ENCODE measurements around the gene ANLN. TPM values are rescaled to one million over a fixed set of nuclear protein-coding genes. Genes with fewer than 3 reads are reported as not detected.

The ANLN gene
- total RNA-seq, 3 donors from 2014 or later (not counting 1 experiment from before 2014, with no cell fraction given), result 1.7 to 2.9 (median 2.0) TPM

DNA sequence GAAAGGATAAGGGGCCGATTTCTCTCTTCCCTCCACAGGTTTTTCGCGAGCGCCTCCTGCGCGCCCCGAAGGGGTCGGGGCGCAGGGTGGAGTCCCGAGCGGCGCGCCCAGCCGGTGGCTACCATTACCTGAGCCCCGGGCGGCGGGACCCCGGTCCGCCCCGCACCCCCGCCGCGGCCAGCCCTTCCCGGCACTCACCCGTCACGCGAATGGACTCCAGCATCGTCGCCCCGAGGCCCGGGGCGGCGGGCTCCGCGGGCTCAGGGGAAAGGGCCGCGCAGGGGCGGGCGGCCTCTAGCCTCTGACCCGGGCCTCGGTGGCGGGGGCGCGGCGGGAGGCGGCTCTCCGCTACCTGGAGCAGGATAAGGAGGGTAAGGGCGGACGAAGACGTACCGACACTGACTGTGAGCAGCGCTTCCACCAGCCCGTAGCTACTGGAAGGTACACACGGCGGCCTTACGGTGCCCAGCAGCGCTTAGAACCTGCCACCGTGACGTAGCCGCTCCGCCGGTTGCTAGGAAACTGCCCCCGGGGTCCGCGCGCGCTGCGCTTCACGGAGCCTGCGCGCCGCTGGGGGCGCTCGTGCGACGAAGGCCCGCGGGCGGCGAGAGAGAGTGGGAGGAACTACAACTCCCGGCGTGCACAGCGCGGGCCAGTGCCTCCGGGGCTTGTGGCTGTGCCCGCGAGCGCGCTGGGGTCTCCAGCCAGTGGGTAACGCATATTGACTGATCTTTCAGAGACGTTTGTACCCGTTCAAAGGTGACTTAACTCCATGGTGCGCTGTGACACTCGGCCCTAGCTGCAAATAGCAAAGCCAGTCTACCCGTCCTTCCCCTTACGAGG lies 22.7 kb upstream of the ANLN start:
- Mint-ChIP-seq H3K36me3 (no peaks in the 10 kb centered on the region), H3K27me3 (ENCODE audit: low read depth in 2 of 2) (peaks cover 14 to 17% of the 10 kb centered on the region in 2 donors), H3K4me3 (peak overlapping the region; percentile 91), H3K27ac (peak overlapping the region in 1 of 2 donors; percentile 78), H3K4me1 (no peaks in the 10 kb centered on the region), H3K9me3 (no peaks in the 10 kb centered on the region)
- ATAC-seq (peak; percentile 97 to 99 (median 97)), DNase-seq (peak; percentile 90 to 97)
- H3K4me3 ChIP-seq (ENCODE audit: low read length), result peak overlapping the region; percentile 69
- H3K4me1 ChIP-seq (ENCODE audit: control insufficient read depth, insufficient read depth, low read length), result peaks cover 6% of the 10 kb centered on the region
- intact Hi-C loops (cut with micrococcal nuclease), result loop anchor here (1.0 kb wide), 1 partner anchor 22 kb away; the partner anchor contains the start of gene ANLN
- under 1% methylated on average over 96 of the region's 96 CpGs for WGBS (ENCODE audit: insufficient coverage)
- H3K9me3 ChIP-seq (ENCODE audit: control insufficient read depth, insufficient read depth, low read length), result no peaks in the 10 kb centered on the region
- no peak overlapping the region for H3K27ac ChIP-seq (ENCODE audit: low read length)
- TF ChIP-seq, protein P1, sequence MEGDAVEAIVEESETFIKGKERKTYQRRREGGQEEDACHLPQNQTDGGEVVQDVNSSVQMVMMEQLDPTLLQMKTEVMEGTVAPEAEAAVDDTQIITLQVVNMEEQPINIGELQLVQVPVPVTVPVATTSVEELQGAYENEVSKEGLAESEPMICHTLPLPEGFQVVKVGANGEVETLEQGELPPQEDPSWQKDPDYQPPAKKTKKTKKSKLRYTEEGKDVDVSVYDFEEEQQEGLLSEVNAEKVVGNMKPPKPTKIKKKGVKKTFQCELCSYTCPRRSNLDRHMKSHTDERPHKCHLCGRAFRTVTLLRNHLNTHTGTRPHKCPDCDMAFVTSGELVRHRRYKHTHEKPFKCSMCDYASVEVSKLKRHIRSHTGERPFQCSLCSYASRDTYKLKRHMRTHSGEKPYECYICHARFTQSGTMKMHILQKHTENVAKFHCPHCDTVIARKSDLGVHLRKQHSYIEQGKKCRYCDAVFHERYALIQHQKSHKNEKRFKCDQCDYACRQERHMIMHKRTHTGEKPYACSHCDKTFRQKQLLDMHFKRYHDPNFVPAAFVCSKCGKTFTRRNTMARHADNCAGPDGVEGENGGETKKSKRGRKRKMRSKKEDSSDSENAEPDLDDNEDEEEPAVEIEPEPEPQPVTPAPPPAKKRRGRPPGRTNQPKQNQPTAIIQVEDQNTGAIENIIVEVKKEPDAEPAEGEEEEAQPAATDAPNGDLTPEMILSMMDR (IDR thresholded peaks at IDR 0.05), result peak; percentile 85
- peaks cover 4% of the 10 kb centered on the region for H3K27me3 ChIP-seq (ENCODE audit: control insufficient read depth, insufficient read depth, low read length)
- no peaks in the 10 kb centered on the region for H3K36me3 ChIP-seq (ENCODE audit: control insufficient read depth, insufficient read depth, low read length)

DNA sequence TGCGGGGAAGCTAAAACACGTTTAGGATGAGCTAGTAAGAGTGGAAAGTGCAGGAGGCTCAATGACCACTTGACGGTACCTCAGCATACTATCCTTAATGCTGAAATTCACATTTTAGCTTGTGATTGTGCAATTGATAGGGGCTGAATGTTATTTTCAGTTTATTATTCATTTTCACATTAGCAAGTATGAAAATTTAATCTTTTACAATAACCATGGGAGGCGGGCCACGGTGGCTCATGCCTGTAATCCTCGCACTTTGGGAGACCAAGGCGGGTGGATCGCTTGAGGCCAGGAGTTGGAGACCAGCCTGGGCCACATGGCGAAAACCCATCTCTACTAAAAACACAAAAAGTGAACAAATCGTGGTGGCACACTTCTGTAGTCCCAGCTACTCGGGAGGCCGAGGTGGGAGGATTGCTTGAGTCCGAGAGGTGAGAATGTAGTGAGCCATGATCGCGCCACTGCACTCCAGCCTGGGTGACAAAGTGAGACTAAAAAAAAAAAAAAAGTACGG lies 22.0 kb upstream of the ANLN start:
- peak overlapping the region in 1 of 2 donors; percentile 78 for H3K27ac Mint-ChIP-seq
- H3K9me3 Mint-ChIP-seq, result no peaks in the 10 kb centered on the region
- peaks cover 4% of the 10 kb centered on the region for H3K27me3 ChIP-seq (ENCODE audit: control insufficient read depth, insufficient read depth, low read length)
- peak overlapping the region; percentile 69 for H3K4me3 ChIP-seq (ENCODE audit: low read length)
- ATAC-seq (no peak), DNase-seq (no peak)
- no peaks in the 10 kb centered on the region for H3K36me3 ChIP-seq (ENCODE audit: control insufficient read depth, insufficient read depth, low read length)
- no peak overlapping the region for H3K27ac ChIP-seq (ENCODE audit: low read length)
- no peaks in the 10 kb centered on the region for H3K9me3 ChIP-seq (ENCODE audit: control insufficient read depth, insufficient read depth, low read length)
- peaks cover 18 to 21% of the 10 kb centered on the region in 2 donors for H3K27me3 Mint-ChIP-seq (ENCODE audit: low read depth in 2 of 2)
- H3K4me1 ChIP-seq (ENCODE audit: control insufficient read depth, insufficient read depth, low read length), result peaks cover 6% of the 10 kb centered on the region
- peak overlapping the region; percentile 91 for H3K4me3 Mint-ChIP-seq
- H3K36me3 Mint-ChIP-seq, result no peaks in the 10 kb centered on the region
- intact Hi-C loops (cut with micrococcal nuclease), result loop anchor here (1.0 kb wide), 1 partner anchor 22 kb away; the partner anchor contains the start of gene ANLN
- WGBS (ENCODE audit: insufficient coverage), result 88% methylated on average over 12 of the region's 16 CpGs
- no peaks in the 10 kb centered on the region for H3K4me1 Mint-ChIP-seq
- TF ChIP-seq, protein P1 (IDR thresholded peaks at IDR 0.05), result no peak

DNA sequence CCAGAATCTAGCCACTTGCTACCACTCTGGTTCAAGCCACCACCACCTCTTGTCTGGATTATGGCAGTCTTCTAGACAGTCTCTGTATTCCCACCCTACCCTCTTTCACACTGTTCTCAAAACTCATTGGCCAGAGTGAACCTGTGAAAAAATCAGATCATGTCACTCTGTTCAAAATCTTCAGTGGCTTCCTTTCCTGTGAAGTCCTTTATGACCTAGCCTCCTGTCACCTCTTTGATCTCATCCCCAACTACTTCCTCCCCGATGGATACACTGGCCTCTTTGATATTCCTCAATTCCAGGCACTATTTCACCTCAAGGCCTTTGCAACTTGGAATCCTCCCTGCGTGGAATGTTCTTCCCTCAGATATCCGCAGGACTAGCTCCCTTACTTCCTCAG lies 21.2 kb upstream of the ANLN start:
- intact Hi-C loops (cut with micrococcal nuclease), result no loop called here
- Histone ChIP-seq H3K36me3 (ENCODE audit: control insufficient read depth, insufficient read depth, low read length) (no peaks in the 10 kb centered on the region), H3K9me3 (ENCODE audit: control insufficient read depth, insufficient read depth, low read length) (no peaks in the 10 kb centered on the region), H3K27me3 (ENCODE audit: control insufficient read depth, insufficient read depth, low read length) (peaks cover 4% of the 10 kb centered on the region), H3K4me1 (ENCODE audit: control insufficient read depth, insufficient read depth, low read length) (peaks cover 6% of the 10 kb centered on the region), H3K4me3 (ENCODE audit: low read length) (no peak overlapping the region), H3K27ac (ENCODE audit: low read length) (no peak overlapping the region)
- Mint-ChIP-seq H3K27me3 (ENCODE audit: low read depth in 2 of 2) (peaks cover 19 to 30% of the 10 kb centered on the region in 2 donors), H3K27ac (no peak overlapping the region), H3K36me3 (no peaks in the 10 kb centered on the region), H3K4me3 (peak overlapping the region; percentile 48), H3K4me1 (no peaks in the 10 kb centered on the region), H3K9me3 (no peaks in the 10 kb centered on the region)
- WGBS (ENCODE audit: insufficient coverage), result 90% methylated on average over 3 of the region's 3 CpGs
- DNase-seq (no peak), ATAC-seq (no peak)
- TF ChIP-seq, protein P1 (IDR thresholded peaks at IDR 0.05), result no peak
